Hematopoietic multipotent progenitor cell treated with erythropoietin and hydrocortisone succinate and interleukin-3 and kit ligand, for 6 days (in vitro differentiated cells): Measurements from ENCODE around the gene LRRC75A.

Experiments
- DNase-seq: peaks from one replicate; pipeline ENCODE4 v3.0.0-alpha.2; 2015

Gene LRRC75A

GRCh38 chr17:16492613-16493530 lies 879 bp upstream of the LRRC75A start:
- no peak for DNase-seq

- DNase-seq: peak; percentile 32
Measured at GRCh38 chr17:16491131-16491702, 776 bp downstream of the LRRC75A start.

GRCh38 chr17:16489431-16489830 lies 2.6 kb downstream of the LRRC75A start:
- DNase-seq: no peak

- no peak for DNase-seq
Measured at GRCh38 chr17:16488968-16489337, 3.0 kb downstream of the LRRC75A start.

GRCh38 chr17:16488186-16488967 lies 3.6 kb downstream of the LRRC75A start:
- DNase-seq: no peak

- no peak for DNase-seq
Measured at GRCh38 chr17:16486373-16487250, 5.4 kb downstream of the LRRC75A start.

- no peak for DNase-seq
Measured at GRCh38 chr17:16484445-16485175, 7.4 kb downstream of the LRRC75A start.

GRCh38 chr17:16483021-16483645 lies 8.9 kb downstream of the LRRC75A start:
- DNase-seq: no peak

GRCh38 chr17:16482253-16482652 lies 9.7 kb downstream of the LRRC75A start:
- DNase-seq: no peak

- DNase-seq: no peak
Measured at GRCh38 chr17:16480995-16481394, 11.0 kb downstream of the LRRC75A start.

GRCh38 chr17:16479264-16479663 lies 12.7 kb downstream of the LRRC75A start:
- DNase-seq: no peak

GRCh38 chr17:16478649-16479048 lies 13.3 kb downstream of the LRRC75A start:
- DNase-seq: no peak

- DNase-seq: no peak
Measured at GRCh38 chr17:16477666-16478065, 14.3 kb downstream of the LRRC75A start.

- no peak for DNase-seq
Measured at GRCh38 chr17:16477255-16477654, 14.7 kb downstream of the LRRC75A start.

GRCh38 chr17:16475179-16475704 lies 16.8 kb downstream of the LRRC75A start:
- no peak for DNase-seq

- no peak for DNase-seq
Measured at GRCh38 chr17:16474012-16474725, 17.8 kb downstream of the LRRC75A start.

- no peak for DNase-seq
Measured at GRCh38 chr17:16473044-16474011, 18.7 kb downstream of the LRRC75A start.

GRCh38 chr17:16472539-16472938 lies 19.5 kb downstream of the LRRC75A start:
- DNase-seq: no peak

GRCh38 chr17:16471295-16471694 lies 20.7 kb downstream of the LRRC75A start:
- DNase-seq: no peak
